RKO (cell line): ENCODE measurements around the gene SH3BP2.
A peak's percentile ranks its signal among the peaks of the same experiment; 100 is the strongest.

Source experiments
- DNase-seq: peaks from one replicate; pipeline ENCODE4 v3.0.0-alpha.2; 2016; ENCODE audit warnings: low spot score

SH3BP2 gene

GRCh38 chr4:2790583-2791517 lies 2.0 kb upstream of the SH3BP2 start:
- DNase-seq, result no peak

GRCh38 chr4:2791518-2792395 lies 1.1 kb upstream of the SH3BP2 start:
- DNase-seq, result no peak

GRCh38 chr4:2792396-2792710 lies 532 bp upstream of the SH3BP2 start:
- no peak for DNase-seq

- peak; percentile 77 for DNase-seq
These were observed 951 bp downstream of the SH3BP2 start for GRCh38 chr4:2793586-2794485.

GRCh38 chr4:2794486-2795299 lies 1.8 kb downstream of the SH3BP2 start:
- DNase-seq, result peak; percentile 36

- DNase-seq, result no peak
These were observed 2.5 kb downstream of the SH3BP2 start for GRCh38 chr4:2795300-2795892.

GRCh38 chr4:2795893-2796848 lies 3.3 kb downstream of the SH3BP2 start:
- DNase-seq, result no peak

GRCh38 chr4:2796849-2797544 lies 4.1 kb downstream of the SH3BP2 start:
- no peak for DNase-seq

GRCh38 chr4:2797545-2798305 lies 4.8 kb downstream of the SH3BP2 start:
- DNase-seq, result no peak

- no peak for DNase-seq
These were observed 5.7 kb downstream of the SH3BP2 start for GRCh38 chr4:2798399-2799223.

- no peak for DNase-seq
These were observed 6.5 kb downstream of the SH3BP2 start for GRCh38 chr4:2799224-2799911.

- no peak for DNase-seq
These were observed 7.2 kb downstream of the SH3BP2 start for GRCh38 chr4:2799971-2800690.

GRCh38 chr4:2800691-2801596 lies 8.1 kb downstream of the SH3BP2 start:
- no peak for DNase-seq

- DNase-seq, result no peak
These were observed 10.0 kb downstream of the SH3BP2 start for GRCh38 chr4:2802618-2803531.
